Activated T-helper 17 cell treated with anti-CD3 and anti-CD28 coated beads, Interleukin-2, amount 50 U/mL, for 72 hours (primary cell): ENCODE results near the gene FSIP1. TPM values are rescaled to one million over a fixed set of nuclear protein-coding genes. Genes with fewer than 3 reads are reported as not detected.
"Not testable (repeated sequence)": the region's sequence is repeated elsewhere in the genome, so short reads cannot be mapped to it uniquely, and the experiment has no call there.

ENCODE experiments used
- ATAC-seq: fragments of 150-1000 bp; cut with Tn5 transposase; replicated peaks from 2 replicates; pipeline ENCODE4 v1.10.0; 2021; ENCODE audit warnings: mild to moderate bottlenecking, moderate library complexity
- H3K27ac Mint-ChIP-seq: one replicate; pipeline ENCODE4 v1.8.0; 2022; ENCODE audit warnings: mixed read lengths
- H3K27me3 Mint-ChIP-seq: one replicate; pipeline ENCODE4 v1.8.0; 2022; ENCODE audit warnings: mixed read lengths
- H3K36me3 Mint-ChIP-seq: one replicate; pipeline ENCODE4 v1.8.0; 2022; ENCODE audit warnings: low read depth, mild to moderate bottlenecking, mixed read lengths
- H3K4me1 Mint-ChIP-seq: one replicate; pipeline ENCODE4 v1.8.0; 2022; ENCODE audit warnings: mixed read lengths
- H3K4me3 Mint-ChIP-seq: one replicate; pipeline ENCODE4 v1.8.0; 2022; ENCODE audit warnings: mild to moderate bottlenecking, mixed read lengths
- H3K9me3 Mint-ChIP-seq: one replicate; pipeline ENCODE4 v1.8.0; 2022; ENCODE audit warnings: mixed read lengths
- total RNA-seq, 2 donors: library from RNA; stranded (reverse); gene quantifications; one replicate each; pipeline ENCODE4 v1.2.3, GENCODE V29; 2022

Gene FSIP1
- total RNA-seq: under 1 TPM; 0.32 to 0.34 TPM

DNA sequence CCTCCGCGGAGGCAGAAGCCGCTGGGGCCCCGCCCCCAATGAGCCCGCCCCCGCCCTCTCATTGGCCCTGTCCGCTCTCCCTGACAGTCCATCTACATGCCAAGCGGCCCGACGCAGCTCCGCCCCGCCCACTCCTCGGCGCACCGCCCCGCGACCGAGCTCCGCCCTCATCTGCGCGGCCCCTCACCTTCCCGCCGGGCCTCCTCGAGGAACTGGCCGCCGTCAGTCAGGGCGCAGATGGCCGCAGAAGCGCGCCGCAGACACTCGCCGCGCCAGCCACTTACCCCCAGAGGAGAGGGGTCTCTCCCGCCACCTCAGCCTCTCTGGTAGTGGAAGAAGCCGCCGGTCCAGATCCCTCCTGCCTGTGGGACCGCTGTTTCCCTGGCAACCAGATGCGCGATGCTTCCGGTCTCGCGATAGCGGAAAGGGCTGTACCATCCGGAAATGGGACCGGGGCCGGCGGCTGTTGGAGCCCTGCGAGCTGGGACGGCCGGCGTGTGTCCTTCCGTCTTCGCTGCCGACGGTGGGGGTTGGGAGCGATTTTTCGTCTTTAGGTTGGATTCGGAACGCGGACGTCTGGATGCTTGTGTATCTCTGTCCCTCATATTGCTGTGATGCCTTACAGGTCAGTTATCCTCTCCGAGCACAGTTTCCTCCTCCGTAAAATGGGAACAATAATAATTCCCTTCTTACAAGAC is at the start of gene FSIP1:
FSIP1 (minus strand) TSS at position 401 of the 698 bp plus-strand sequence. CDS start 6,317 bp downstream, outside the sequence.
- peaks cover 26% of the 10 kb centered on the region for H3K4me1 Mint-ChIP-seq
- no peaks in the 10 kb centered on the region for H3K9me3 Mint-ChIP-seq
- peak within 1 kb of the TSS; percentile 82 for H3K4me3 Mint-ChIP-seq
- peak within 1 kb of the TSS; percentile 75 for H3K27ac Mint-ChIP-seq
- H3K36me3 Mint-ChIP-seq: no peaks in the 10 kb centered on the region
- H3K27me3 Mint-ChIP-seq: no peaks in the 10 kb centered on the region
- ATAC-seq: peak; percentile 99

DNA sequence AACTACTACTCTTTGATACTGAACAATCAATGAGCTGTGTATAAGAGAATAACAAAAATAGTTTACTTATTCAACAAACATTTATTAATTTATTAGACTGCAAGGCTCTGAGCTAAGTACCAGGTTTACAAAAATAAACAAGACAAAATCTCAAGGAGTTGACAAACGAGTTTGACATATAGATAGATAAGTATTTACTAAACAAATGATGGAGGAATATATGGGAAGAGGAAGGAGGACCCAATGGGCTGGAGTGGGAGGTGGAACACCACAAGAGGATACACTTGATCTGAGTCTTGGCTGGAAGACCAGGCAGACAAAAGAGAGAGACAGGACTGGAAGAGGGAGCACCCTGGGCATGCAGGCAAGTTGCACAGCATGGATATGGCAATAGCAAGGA is 47.5 kb upstream of the FSIP1 start:
- H3K27me3 Mint-ChIP-seq: peaks cover 38% of the 10 kb centered on the region
- H3K9me3 Mint-ChIP-seq: no peaks in the 10 kb centered on the region
- H3K27ac Mint-ChIP-seq: no peak overlapping the region
- H3K36me3 Mint-ChIP-seq: no peaks in the 10 kb centered on the region
- H3K4me1 Mint-ChIP-seq: no peaks in the 10 kb centered on the region
- ATAC-seq: no peak
- H3K4me3 Mint-ChIP-seq: no peak overlapping the region

DNA sequence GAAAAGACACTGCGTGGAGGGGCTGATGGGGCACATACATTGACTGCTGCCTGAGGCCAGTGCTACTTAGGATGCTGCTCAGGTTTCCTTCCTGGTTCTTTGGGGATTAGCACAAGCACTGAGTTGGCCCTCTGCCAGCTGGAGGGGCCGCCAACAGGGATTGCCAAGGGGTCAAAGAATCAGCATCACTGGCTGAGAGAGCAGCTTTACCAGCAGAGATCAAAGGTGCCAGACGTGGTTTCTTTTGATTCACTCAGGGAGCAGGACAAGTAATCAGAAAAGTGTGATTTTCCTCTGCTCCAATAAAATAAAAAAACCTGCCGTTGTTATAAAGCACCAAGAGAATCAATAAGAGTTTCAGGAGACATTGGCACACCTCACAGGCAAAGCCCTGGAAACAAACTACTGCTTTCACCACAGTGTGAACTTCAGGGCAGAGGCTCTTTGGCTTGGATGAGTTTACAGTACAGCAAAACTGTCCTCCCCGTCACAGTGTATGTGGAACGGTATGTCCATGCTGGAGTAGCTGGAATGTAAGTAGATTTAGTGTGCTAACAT is 45.8 kb upstream of the FSIP1 start:
- Mint-ChIP-seq H3K4me1 (no peaks in the 10 kb centered on the region), H3K9me3 (no peaks in the 10 kb centered on the region), H3K36me3 (no peaks in the 10 kb centered on the region), H3K27ac (no peak overlapping the region), H3K4me3 (no peak overlapping the region), H3K27me3 (peaks cover 37% of the 10 kb centered on the region)
- ATAC-seq: no peak

DNA sequence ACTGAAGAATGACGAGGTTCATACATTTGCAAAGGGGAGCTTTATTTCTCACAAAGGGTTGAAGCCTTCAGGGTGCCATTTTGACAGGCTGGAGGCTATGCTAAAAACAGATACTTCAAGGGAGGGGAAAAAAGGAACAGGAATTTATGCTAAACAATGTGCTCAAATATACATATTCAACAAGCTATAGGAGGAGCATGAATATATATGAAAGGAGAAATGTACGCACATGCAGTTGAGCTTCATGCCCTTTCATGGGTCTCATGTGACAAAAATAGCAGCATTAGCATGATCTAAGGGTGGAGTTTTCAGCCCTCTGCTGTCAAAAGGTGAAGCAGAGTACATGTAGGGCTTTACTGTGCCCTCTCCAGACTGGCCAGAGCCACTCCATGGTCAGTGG is 44.3 kb upstream of the FSIP1 start:
- H3K4me3 Mint-ChIP-seq: no peak overlapping the region
- H3K27ac Mint-ChIP-seq: no peak overlapping the region
- no peaks in the 10 kb centered on the region for H3K4me1 Mint-ChIP-seq
- no peaks in the 10 kb centered on the region for H3K36me3 Mint-ChIP-seq
- no peak for ATAC-seq
- H3K9me3 Mint-ChIP-seq: no peaks in the 10 kb centered on the region
- peaks cover 34% of the 10 kb centered on the region for H3K27me3 Mint-ChIP-seq

DNA sequence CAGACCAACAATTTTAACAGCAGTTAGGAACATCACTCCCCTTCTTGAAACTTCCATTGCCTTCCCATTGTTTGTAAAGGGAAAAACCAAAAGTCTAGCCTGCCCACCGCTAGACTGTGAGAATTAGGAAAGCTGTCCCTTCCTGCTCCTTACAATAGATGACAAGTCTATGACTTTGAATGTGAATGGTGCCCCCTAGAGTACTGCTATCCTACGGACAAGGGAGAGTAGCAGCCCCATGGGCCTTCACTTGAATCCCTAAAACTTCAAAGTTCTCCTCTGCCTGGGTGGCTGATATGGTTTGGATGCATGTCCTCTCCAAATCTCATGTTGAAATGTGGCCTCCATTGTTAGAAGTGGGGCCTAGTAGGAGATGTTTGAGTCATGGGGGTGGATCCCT is 41.0 kb upstream of the FSIP1 start:
- ATAC-seq: no peak
- Mint-ChIP-seq H3K4me3 (no peak overlapping the region), H3K4me1 (no peaks in the 10 kb centered on the region), H3K27me3 (peaks cover 22% of the 10 kb centered on the region), H3K9me3 (no peaks in the 10 kb centered on the region), H3K27ac (no peak overlapping the region), H3K36me3 (no peaks in the 10 kb centered on the region)

DNA sequence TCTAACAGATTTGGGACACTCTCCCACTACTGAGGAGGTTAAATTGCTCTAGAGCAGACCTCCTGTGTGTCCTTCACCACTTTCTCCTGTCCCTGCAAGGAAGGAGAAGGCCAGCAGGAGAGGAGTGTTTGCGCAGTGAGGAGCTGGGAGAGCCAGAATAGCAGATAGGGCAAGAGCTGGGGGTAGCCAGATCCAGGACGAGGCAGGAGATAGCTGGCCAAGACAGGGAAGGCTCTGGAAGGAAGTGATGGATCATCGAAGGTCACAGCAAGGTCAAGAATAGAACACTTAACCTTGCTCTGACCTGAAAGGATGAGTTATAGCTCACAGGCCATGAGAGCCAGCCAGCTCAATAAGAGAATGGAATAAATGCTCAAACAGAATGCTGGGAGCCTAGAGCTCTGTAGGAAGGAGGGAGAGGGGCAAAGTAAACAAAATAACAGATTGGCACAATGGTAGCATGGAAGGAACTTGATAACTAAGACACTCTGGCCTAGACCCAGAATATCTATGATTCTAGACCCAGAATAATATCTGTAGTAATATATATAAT is 37.5 kb upstream of the FSIP1 start:
- Mint-ChIP-seq H3K27me3 (peaks cover 14% of the 10 kb centered on the region), H3K4me1 (no peaks in the 10 kb centered on the region), H3K36me3 (no peaks in the 10 kb centered on the region), H3K9me3 (no peaks in the 10 kb centered on the region), H3K27ac (no peak overlapping the region), H3K4me3 (no peak overlapping the region)
- no peak for ATAC-seq

DNA sequence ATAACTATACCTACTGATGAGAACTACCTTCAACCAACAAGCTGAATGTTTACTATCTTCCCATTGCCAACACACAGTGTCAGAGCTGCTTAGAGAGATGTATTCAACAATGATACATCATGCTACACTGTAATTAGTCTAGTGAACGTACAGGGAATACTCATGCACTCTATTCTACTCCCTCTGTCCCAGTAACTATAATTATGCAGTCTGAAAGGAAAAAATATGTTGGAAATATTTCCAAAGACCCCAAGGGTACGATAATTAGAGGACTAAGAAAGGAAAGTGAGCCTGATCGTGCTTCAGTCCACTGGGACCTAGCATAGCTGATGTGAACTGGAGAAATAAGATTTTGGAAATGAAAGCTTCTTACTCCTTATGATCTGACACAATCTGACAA is 36.9 kb upstream of the FSIP1 start:
- H3K27ac Mint-ChIP-seq: no peak overlapping the region
- H3K4me3 Mint-ChIP-seq: no peak overlapping the region
- no peak for ATAC-seq
- no peaks in the 10 kb centered on the region for H3K36me3 Mint-ChIP-seq
- peaks cover 18% of the 10 kb centered on the region for H3K27me3 Mint-ChIP-seq
- H3K9me3 Mint-ChIP-seq: no peaks in the 10 kb centered on the region
- no peaks in the 10 kb centered on the region for H3K4me1 Mint-ChIP-seq

DNA sequence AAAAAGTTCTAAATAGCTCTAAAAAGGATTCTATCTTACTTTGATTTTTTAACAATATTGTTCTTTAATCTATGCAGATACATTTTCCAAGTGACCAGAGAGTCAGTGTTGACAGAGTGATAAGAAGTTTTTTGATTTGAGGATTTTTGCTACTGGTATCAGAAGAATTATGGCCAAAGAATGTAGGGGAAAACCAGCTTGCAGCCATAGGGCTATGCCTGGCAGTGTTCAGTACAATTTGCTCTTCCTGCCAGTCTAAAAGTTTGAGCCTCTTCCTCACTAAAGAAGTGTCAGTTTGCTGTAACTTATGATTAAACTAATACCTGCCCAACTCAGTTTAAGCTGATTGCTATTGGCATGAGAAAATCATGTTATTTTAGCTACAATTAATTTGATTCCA is 35.3 kb upstream of the FSIP1 start:
- H3K4me3 Mint-ChIP-seq: no peak overlapping the region
- H3K27me3 Mint-ChIP-seq: peaks cover 7% of the 10 kb centered on the region
- no peaks in the 10 kb centered on the region for H3K9me3 Mint-ChIP-seq
- H3K36me3 Mint-ChIP-seq: no peaks in the 10 kb centered on the region
- H3K27ac Mint-ChIP-seq: no peak overlapping the region
- ATAC-seq: no peak
- H3K4me1 Mint-ChIP-seq: no peaks in the 10 kb centered on the region

DNA sequence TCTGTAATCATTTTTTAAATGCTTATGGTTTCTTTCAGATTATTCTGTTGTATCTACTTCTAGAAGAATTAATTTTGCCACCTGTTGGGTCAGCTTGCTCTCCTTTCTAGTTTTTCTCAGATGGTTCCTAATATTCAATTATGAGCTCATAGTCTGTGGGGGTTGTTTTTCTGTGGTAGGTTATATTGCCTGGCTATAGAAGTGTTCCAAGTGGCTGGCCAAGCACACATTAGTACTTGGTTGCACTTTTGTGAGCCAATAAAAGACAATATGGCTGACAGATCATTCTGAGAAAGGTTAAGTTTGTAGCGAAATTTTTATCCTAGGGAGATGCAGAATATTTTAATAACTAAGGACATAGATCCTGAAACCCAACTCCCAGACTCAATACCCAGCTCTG is 31.8 kb upstream of the FSIP1 start:
- no peaks in the 10 kb centered on the region for H3K9me3 Mint-ChIP-seq
- no peaks in the 10 kb centered on the region for H3K4me1 Mint-ChIP-seq
- no peak overlapping the region for H3K27ac Mint-ChIP-seq
- H3K36me3 Mint-ChIP-seq: no peaks in the 10 kb centered on the region
- ATAC-seq: no peak
- no peak overlapping the region for H3K4me3 Mint-ChIP-seq
- peaks cover 12% of the 10 kb centered on the region for H3K27me3 Mint-ChIP-seq

DNA sequence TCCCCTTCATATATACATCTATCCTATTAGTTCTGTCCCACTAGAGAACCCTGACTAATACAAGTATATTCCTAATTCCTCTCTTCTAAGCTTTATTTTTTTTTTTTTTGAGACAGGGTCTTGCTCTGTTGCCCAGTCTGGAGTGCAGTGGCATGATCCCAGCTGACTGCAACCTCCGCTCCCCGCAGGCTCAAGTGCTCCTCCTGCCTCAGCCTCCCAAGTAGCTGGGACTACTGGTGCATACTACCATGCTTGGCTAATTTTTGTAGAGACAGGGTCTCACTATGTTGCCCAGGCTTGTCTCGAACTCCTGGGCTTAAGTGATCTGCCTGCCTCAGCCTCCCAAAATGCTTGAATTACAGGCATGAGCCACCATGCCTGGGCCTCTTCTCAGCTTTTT is 30.0 kb upstream of the FSIP1 start:
- H3K4me1 Mint-ChIP-seq, H3K4me3 Mint-ChIP-seq, H3K9me3 Mint-ChIP-seq, H3K36me3 Mint-ChIP-seq, ATAC-seq, H3K27ac Mint-ChIP-seq: not testable (repeated sequence)
- peaks cover 24% of the 10 kb centered on the region for H3K27me3 Mint-ChIP-seq

DNA sequence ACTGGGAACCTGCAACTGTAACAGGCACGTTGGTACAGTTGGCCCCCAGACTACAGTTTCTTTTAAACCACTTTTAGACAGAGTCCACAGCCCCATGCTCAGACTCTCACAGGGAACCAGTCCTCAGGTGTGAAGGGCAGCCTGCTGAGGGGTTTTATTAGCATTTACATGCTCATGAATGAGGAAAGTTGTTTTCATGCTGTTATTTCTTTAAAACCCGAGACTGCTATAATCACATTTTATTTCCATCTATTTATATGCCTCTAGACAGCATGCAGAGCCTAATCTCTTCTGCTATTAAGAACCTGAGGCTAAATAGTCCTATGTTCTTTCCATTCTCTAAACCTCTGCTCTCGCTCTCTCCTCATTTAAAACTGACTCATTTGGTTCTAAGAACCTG is 26.3 kb upstream of the FSIP1 start:
- H3K27me3 Mint-ChIP-seq: peaks cover 17% of the 10 kb centered on the region
- no peaks in the 10 kb centered on the region for H3K9me3 Mint-ChIP-seq
- H3K4me1 Mint-ChIP-seq: no peaks in the 10 kb centered on the region
- no peak for ATAC-seq
- H3K36me3 Mint-ChIP-seq: no peaks in the 10 kb centered on the region
- H3K27ac Mint-ChIP-seq: no peak overlapping the region
- H3K4me3 Mint-ChIP-seq: no peak overlapping the region

DNA sequence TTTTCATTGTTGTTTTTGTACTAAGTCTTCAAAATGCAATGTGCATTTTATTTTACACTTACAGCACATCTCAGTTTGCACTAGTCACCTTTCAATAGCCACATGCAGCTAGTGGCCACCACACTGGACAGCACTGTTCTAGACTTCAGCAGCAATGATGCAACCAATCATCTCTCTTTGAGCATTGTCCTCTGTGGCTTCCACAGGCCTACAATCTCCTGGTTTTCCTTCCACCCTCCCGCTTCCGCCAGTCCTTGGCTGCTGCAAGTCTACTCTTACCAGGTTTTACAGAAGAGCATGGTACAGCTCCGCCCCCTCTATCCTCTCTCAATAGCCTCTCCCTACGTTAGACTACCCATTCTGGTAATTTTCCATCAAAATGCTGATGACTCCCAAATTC is 25.1 kb upstream of the FSIP1 start:
- no peak overlapping the region for H3K27ac Mint-ChIP-seq
- no peaks in the 10 kb centered on the region for H3K9me3 Mint-ChIP-seq
- ATAC-seq: no peak
- H3K36me3 Mint-ChIP-seq: no peaks in the 10 kb centered on the region
- H3K27me3 Mint-ChIP-seq: peaks cover 20% of the 10 kb centered on the region
- no peak overlapping the region for H3K4me3 Mint-ChIP-seq
- no peaks in the 10 kb centered on the region for H3K4me1 Mint-ChIP-seq

DNA sequence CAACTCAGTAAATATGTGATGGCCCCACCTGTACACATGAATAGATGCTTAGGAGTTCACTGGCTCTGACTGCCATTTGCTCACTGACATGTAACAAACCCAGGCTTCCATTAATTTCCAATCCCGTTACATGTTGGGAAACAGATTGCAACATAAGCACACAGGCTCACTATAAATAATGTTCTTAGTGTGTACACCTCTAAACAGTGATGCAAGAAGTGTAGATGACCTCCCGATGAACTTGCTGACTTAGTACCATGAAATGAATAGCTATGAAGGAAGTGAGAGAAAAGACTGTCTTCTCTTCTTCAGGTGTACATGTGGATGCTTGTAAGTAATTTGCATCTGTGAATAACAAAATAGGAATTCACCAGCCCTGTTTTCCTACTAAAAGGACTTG is 21.4 kb upstream of the FSIP1 start:
- H3K36me3 Mint-ChIP-seq: no peaks in the 10 kb centered on the region
- H3K9me3 Mint-ChIP-seq: no peaks in the 10 kb centered on the region
- H3K4me3 Mint-ChIP-seq: no peak overlapping the region
- peaks cover 26% of the 10 kb centered on the region for H3K27me3 Mint-ChIP-seq
- H3K27ac Mint-ChIP-seq: no peak overlapping the region
- no peak for ATAC-seq
- no peaks in the 10 kb centered on the region for H3K4me1 Mint-ChIP-seq

DNA sequence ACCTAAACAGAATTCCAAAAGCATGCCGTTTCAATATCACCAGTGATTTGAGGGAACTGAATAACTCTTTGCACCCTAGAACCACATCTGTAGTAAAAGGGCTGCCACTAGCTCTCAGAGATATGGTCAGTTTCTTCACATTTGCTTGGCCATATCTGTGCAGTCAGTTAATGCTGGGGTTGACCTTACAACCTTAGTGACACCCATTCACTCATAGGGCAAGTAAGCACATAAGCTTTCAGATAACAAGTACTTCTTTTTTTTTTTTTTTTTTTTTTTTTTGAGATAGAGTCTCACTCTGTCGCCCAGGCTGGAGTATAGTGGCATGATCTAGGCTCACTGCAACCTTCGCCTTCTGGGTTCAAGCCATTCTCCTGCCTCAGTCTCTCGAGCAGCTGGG is 20.4 kb upstream of the FSIP1 start:
- ATAC-seq: no peak
- Mint-ChIP-seq H3K4me3 (no peak overlapping the region), H3K36me3 (no peaks in the 10 kb centered on the region), H3K27me3 (peaks cover 24% of the 10 kb centered on the region), H3K4me1 (no peaks in the 10 kb centered on the region), H3K27ac (no peak overlapping the region), H3K9me3 (no peaks in the 10 kb centered on the region)

DNA sequence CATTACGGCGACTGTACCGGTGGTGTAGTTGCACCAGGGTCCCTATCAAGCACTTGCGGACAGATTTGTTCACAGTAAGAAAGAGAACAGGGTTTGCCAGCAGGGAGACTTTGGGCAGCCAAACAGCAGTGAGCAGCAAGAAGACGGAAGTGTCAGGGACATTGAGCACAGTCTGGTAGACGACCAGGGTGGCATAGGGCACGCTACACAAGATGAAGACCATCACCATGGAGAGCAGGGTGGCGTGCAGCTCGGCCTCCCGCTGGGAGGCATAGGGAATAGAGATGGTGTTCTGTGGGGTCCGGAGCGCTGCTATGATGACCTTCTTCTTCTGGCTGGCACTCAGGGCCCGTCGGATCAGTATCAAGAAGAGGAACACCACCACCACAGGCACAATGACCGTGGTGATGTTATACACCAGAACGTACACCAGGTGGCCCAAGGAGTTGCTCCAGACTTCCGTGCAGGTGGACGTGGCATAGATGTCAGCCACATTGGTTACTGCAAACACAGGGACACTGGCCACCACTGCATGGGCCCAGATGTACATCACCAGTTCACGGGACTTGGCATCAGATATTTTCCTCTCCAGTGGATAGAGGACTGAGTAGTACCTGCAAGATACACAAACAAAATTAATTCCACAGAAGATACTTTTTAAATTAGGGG is 19.1 kb upstream of the FSIP1 start:
- H3K4me1 Mint-ChIP-seq: no peaks in the 10 kb centered on the region
- peak; percentile 39 for ATAC-seq
- H3K27me3 Mint-ChIP-seq: peaks cover 31% of the 10 kb centered on the region
- no peak overlapping the region for H3K27ac Mint-ChIP-seq
- no peaks in the 10 kb centered on the region for H3K9me3 Mint-ChIP-seq
- H3K4me3 Mint-ChIP-seq: no peak overlapping the region
- no peaks in the 10 kb centered on the region for H3K36me3 Mint-ChIP-seq
